IPS-18c (cell line): ENCODE data around the gene RTL1.

Experiments used
- H3K4me3 ChIP-seq: 2 replicates; pipeline ENCODE4 v1.7.0; 2013; ENCODE audit warnings: low read depth, mild to moderate bottlenecking, low read length, moderate library complexity; ENCODE audit not compliant: insufficient read depth
- H3K9me3 ChIP-seq: one replicate; pipeline ENCODE4 v1.6.1; 2013; ENCODE audit warnings: mild to moderate bottlenecking, low read length, moderate library complexity; ENCODE audit not compliant: control insufficient read depth, insufficient read depth

Gene RTL1

DNA sequence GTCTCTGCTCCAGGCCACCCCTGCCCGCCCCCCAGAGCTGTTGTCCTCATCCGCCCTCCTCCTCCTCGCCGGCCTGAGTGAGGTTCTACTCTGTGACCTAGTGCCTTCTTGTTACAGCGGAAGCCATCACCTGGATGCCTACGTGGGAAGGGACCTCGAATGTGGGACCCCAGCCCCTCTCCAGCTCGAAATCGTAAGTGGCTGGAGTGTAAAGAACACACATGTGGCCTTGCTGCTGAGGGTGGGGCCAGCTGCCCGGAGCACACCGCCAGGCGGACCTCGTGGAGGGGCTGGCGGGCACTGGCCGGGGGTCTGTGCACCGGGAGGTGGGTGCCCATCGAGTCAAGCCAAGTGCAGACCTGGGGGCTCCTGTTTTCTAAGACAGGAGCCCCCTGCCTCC, 58.2 kb downstream of the RTL1 start:
- H3K4me3 ChIP-seq = no peak overlapping the region; the same call in 1 of the 2 replicates

DNA sequence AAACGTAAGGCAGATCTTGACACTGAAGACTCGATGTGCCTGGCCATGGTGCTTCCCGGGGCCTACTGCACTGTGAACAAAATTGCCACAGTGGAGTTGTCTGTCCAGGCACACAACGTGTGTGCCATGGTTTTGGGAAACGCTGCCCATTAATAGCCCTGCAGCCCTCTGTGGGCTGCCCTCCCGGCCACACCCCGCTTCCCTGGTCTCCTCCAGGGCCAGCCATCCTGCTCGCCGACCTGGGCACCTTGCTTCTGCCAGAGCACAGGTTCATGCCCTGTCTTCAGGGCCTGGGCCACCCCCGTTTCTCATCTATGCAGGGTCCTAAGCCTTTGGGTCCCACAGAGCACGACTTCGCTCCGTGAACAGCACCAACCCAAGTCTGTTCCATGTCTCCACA, 58.7 kb downstream of the RTL1 start:
- Histone ChIP-seq H3K9me3 (no peaks in the 10 kb centered on the region), H3K4me3 (no peak overlapping the region)

More for the DNA sequence above, 58.2 kb downstream of the RTL1 start:
- H3K9me3 ChIP-seq = no peaks in the 10 kb centered on the region

DNA sequence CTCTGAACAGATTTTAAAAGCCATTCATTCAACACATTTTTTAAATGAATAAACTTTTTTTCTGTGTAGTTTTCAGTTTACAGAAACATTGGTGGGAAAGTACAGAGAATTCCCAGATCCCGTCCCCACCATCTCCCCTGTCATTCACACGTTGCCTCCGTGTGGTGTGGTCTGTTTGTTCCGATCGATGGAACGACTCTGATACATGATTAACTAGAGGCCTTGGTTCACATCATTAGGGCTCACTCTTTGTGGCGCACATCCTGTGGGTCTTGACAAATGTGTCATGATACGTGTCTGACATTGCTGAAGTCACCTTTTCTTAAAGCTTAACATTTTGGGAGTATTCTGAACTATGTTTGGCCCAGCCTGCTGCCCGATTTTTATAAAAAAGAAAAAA, 59.1 kb downstream of the RTL1 start:
- Histone ChIP-seq H3K4me3 (no peak overlapping the region), H3K9me3 (no peaks in the 10 kb centered on the region)

GRCh38 chr14:100844082-100844408, 59.5 kb downstream of the RTL1 start:
- Histone ChIP-seq H3K9me3 (no peaks in the 10 kb centered on the region), H3K4me3 (no peak overlapping the region)

DNA sequence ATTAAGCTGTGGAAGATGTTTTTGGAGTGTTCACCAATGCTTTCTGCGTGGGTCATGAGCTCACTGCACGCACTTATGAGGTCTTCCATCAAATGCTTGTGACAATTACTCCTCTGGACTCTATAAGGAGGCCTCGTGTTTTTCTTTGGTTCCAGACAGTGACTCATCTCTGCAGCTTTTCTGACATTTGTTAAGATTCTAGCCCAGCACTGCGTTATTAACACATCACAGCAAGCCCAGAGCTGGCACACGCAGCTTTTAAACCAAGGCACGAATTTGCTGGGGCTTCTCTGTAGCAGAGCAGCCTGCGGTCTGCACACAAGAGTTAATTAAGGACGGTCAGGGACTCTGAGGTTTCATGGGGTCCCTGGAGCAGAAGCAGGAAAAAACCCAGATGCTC, 60.7 kb downstream of the RTL1 start:
- Histone ChIP-seq H3K9me3 (no peaks in the 10 kb centered on the region), H3K4me3 (no peak overlapping the region)

DNA sequence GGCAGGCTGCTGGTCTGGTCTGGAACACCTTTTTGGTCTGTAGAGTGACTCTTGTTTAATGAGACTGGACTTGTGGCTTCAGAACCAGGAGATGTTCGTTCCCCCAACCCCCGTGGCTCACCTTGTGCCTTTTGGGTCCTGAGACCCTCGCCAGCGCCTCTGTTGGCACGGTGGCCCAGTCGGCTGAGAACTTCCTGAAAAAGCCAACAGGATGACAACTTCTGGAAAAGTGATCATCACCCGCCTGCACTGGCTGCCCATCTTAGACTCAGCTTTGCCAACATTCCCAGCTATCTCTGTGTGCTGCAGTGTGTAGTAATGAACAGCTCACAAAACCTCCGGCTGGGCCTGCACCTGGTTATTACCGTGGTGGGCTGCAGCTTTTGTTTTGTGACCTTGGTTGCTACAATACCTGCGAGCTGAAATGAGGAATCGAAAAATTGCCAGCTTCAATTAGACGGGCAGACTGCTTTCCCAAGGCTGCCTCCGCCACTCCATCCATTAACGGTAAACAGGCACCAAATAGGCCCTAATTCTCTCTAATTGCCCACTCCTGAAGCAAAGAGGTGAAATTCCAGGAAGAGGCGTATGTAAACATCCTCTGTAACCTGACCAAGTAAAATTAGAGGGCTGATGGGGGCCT, 61.6 kb downstream of the RTL1 start:
- Histone ChIP-seq H3K9me3 (no peaks in the 10 kb centered on the region), H3K4me3 (no peak overlapping the region)

DNA sequence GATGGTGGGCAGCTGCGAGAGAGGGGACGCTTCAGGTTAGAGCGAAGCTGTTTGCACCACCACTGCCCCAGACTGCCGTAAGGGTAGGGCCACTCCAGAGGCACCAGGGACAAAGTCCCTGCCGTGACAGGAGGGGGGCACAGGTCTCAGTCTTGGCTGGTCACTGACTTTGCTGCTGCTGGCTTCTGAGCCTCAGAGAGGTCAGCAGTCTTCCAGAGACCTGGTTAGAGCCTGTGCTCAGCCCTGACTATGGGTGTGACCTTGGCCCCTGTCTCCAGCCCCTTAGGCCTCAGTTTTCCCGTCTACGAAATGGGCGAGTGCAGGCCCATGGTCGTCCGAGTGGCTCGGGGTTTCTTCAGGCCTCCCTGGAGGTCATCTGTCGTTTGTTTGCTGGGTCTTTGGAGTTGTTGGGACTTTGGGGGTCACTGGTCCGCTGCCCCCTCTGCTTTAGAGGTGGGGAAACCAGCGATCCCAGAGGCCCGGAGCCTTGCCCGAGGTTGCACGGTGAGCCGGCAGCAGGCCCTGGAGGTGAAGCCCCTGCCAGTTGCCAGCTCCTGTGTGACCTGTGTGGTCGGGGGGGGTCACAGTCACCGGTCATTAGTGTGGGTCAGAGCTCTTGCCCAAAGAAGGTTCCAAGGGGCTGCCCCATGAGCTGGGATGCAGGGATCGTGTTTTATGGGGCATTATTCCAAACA, 62.3 kb downstream of the RTL1 start:
- no peak overlapping the region for H3K4me3 ChIP-seq
- no peaks in the 10 kb centered on the region for H3K9me3 ChIP-seq

GRCh38 chr14:100840286-100841065, 63.0 kb downstream of the RTL1 start:
- Histone ChIP-seq H3K4me3 (no peak overlapping the region), H3K9me3 (no peaks in the 10 kb centered on the region)

GRCh38 chr14:100839681-100840111, 63.8 kb downstream of the RTL1 start:
- Histone ChIP-seq H3K4me3 (no peak overlapping the region), H3K9me3 (no peaks in the 10 kb centered on the region)

DNA sequence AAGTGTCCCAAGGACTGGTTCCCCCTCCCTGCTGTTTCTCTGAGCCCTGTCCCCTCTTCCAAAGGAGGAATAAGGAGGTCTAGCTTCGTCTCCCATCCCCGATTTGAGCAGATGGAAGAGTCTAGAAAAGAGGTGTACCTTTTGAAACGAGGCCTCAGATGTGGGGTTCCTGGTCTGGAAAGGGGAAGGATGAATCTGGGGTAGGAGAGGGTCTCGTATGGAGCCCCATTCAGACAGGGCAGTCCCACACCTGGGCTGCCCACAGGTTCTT, 64.3 kb downstream of the RTL1 start:
- Histone ChIP-seq H3K4me3 (no peak overlapping the region), H3K9me3 (no peaks in the 10 kb centered on the region)

DNA sequence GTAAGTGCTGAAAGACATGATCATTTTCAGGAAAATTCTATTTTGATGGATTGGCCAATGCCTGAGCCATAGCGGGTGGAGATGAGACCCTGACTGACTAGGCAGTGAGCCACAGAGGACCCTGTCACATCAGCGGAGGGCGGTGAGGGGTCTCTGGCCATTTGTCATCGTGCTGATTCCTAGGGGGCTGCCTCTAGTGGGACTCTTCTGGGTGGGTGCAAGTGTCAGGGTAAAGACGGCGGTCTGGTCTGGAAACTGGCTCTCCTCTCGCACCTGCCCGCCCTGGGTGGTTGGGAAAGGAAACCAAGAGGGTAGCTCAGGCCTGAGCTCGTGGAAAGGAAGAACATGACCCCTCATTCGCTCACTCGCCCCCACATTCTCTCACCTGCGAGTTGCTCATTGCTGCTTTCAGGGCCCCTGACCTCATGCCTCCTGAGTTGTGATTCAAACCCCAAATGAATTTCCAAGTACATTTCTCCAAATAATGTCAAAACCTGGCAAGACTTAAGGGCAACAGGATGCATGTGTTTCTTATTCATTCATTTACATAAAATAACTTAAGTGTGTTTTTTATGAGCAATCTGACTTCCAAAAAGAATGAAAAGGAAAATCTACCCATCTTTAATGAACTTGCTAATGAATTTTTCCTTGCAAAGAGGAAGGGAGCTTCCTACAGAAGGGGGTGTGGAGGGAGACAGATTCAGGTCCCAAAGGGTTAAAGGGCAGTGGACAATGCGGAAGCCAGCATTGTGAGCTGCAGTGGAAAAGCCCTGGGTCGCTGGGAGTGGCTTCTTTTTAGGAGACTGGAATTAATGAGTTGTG, 64.8 kb downstream of the RTL1 start:
- no peaks in the 10 kb centered on the region for H3K9me3 ChIP-seq

GRCh38 chr14:100837805-100838350, 65.6 kb downstream of the RTL1 start:
- no peaks in the 10 kb centered on the region for H3K9me3 ChIP-seq

More for the DNA sequence above, 64.8 kb downstream of the RTL1 start:
- no peak overlapping the region for H3K4me3 ChIP-seq

GRCh38 chr14:100836941-100837804, 66.3 kb downstream of the RTL1 start:
- Histone ChIP-seq H3K4me3 (no peak overlapping the region), H3K9me3 (no peaks in the 10 kb centered on the region)

More at GRCh38 chr14:100837805-100838350, 65.6 kb downstream of the RTL1 start:
- H3K4me3 ChIP-seq = no peak overlapping the region

- no peak overlapping the region for H3K4me3 ChIP-seq
- no peaks in the 10 kb centered on the region for H3K9me3 ChIP-seq
Measured at GRCh38 chr14:100836311-100836805, 67.2 kb downstream of the RTL1 start.

DNA sequence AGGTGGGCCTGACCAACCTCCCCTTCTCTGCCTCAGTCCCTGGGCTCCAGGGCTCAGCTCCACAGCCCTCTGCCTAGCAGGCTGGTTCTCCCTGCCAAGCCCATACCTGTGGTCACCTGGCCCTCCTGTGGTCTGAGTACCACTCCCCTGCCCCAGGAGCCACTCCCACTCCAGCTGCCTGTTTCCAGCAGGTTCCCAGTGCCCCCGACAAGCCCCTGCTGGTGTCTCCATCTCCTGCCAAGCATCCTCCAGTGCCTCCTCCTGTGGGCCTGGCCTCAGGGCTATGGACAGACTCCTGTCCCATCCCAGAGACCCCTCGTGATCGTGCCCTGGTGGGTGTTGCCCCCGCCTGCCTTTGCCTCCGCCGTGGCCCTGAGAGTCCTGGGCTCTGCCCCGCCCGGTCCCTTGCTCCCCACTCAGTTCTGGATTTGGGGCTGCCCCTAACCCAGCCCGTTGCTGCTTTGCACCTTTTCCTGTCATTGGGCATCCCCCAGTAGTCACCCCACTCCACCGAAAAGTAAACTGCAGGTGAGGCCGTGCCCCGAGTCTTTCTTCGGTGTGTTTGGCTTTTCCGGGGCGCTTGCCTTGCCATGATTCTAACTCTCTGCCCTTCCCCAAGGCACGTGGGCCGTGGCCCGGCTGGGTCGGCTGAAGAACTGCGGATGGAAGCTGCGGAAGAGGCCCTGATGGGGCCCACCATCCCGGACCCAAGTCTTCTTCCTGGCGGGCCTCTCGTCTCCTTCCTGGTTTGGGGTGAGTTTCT, 67.8 kb downstream of the RTL1 start:
- Histone ChIP-seq H3K4me3 (no peak overlapping the region), H3K9me3 (no peaks in the 10 kb centered on the region)
